ENCODE data around the gene CIITA. TPM values are rescaled to one million over a fixed set of nuclear protein-coding genes. Genes with fewer than 3 reads are reported as not detected.
A peak's percentile ranks its signal among the peaks of the same experiment; 100 is the strongest.

Gene CIITA
- total RNA-seq, 1 experiment from 2014 or later: not detected

- Histone ChIP-seq H2BK120ac (ENCODE audit: low read depth, low read length, poor library complexity, severe bottlenecking) (no peak overlapping the region), H2BK15ac (ENCODE audit: low read depth, low read length) (no peak overlapping the region; the same call in 1 of the 2 replicates), H2BK20ac (ENCODE audit: low read depth, low read length, poor library complexity, severe bottlenecking) (no peak overlapping the region), H2BK12ac (ENCODE audit: insufficient read length, low read depth, low read length) (no peak overlapping the region), H4K91ac (ENCODE audit: insufficient read length, low read depth, low read length) (no peak overlapping the region), H2BK5ac (ENCODE audit: insufficient read length, low read length) (no peak overlapping the region), H3K4me2 (ENCODE audit: insufficient read depth, insufficient read length, low read length) (no peak overlapping the region), H3K23ac (ENCODE audit: insufficient read length, low read depth, low read length) (no peak overlapping the region), H4K20me1 (ENCODE audit: control insufficient read depth, insufficient read depth, insufficient read length) (peaks cover 2% of the 10 kb centered on the region), H3K14ac (ENCODE audit: insufficient read depth, low read length) (no peak overlapping the region), H3K9me3 (ENCODE audit: control insufficient read depth, low read depth, low read length) (no peaks in the 10 kb centered on the region), H3K56ac (ENCODE audit: insufficient read length, low read depth, low read length) (no peak overlapping the region), H2AK5ac (ENCODE audit: insufficient read length, low read length) (no peak overlapping the region), H3K4ac (ENCODE audit: low read depth, low read length) (no peak overlapping the region), H2AFZ (ENCODE audit: low read length) (no peak overlapping the region), H3K9ac (ENCODE audit: extremely low read depth, insufficient read length, low read length) (no peak overlapping the region), H3K27ac (ENCODE audit: insufficient read length, low read depth, low read length) (no peak overlapping the region), H3K27me3 (ENCODE audit: insufficient read depth, low read length) (no peaks in the 10 kb centered on the region), H3K79me1 (ENCODE audit: insufficient read depth, low read depth, low read length, poor library complexity, severe bottlenecking) (no peaks in the 10 kb centered on the region), H3K18ac (ENCODE audit: insufficient read length, low read depth, low read length) (no peak overlapping the region), H3T11ph (ENCODE audit: low read length) (no peak overlapping the region), H4K5ac (ENCODE audit: insufficient read length, low read depth, low read length) (no peak overlapping the region), H3K23me2 (ENCODE audit: insufficient read length, low read depth, low read length, poor library complexity, severe bottlenecking) (no peaks in the 10 kb centered on the region), H4K8ac (replicated peaks; ENCODE audit: insufficient read length, low read depth, low read length) (no peak overlapping the region), H3K79me2 (ENCODE audit: insufficient read depth, low read length) (no peaks in the 10 kb centered on the region), H3K4me1 (ENCODE audit: insufficient read depth, low read length) (no peaks in the 10 kb centered on the region; the same call in 1 of the 2 replicates)
- TF ChIP-seq, protein P1, sequence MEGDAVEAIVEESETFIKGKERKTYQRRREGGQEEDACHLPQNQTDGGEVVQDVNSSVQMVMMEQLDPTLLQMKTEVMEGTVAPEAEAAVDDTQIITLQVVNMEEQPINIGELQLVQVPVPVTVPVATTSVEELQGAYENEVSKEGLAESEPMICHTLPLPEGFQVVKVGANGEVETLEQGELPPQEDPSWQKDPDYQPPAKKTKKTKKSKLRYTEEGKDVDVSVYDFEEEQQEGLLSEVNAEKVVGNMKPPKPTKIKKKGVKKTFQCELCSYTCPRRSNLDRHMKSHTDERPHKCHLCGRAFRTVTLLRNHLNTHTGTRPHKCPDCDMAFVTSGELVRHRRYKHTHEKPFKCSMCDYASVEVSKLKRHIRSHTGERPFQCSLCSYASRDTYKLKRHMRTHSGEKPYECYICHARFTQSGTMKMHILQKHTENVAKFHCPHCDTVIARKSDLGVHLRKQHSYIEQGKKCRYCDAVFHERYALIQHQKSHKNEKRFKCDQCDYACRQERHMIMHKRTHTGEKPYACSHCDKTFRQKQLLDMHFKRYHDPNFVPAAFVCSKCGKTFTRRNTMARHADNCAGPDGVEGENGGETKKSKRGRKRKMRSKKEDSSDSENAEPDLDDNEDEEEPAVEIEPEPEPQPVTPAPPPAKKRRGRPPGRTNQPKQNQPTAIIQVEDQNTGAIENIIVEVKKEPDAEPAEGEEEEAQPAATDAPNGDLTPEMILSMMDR (conservative IDR thresholded peaks at IDR 0.05): no peak
- Mint-ChIP-seq H3K27me3 (ENCODE audit: low read depth) (peaks cover 18% of the 10 kb centered on the region), H3K4me3 (peak overlapping the region in 1 of 2 experiments; percentile 18; a peak in 1 of 5 replicates), H3K9me3 (no peaks in the 10 kb centered on the region), H3K27ac (peak overlapping the region in 1 of 3 experiments; percentile 28; a peak in 2 of 7 replicates), H3K4me1 (peaks cover 11 to 17% of the 10 kb centered on the region in 2 experiments), H3K36me3 (ENCODE audit: insufficient read depth in 1 of 3, low read depth in 3 of 3) (no peaks in the 10 kb centered on the region)
- peak; percentile 85 for DNase-seq
- no CpG with 5 or more reads among the region's 17 CpGs for WGBS (ENCODE audit: extremely low coverage, insufficient read length, low lambda C conversion rate)
These were observed 18.3 kb downstream of the CIITA start for GRCh38 chr16:10895053-10895946.
